Caco-2 (cell line): ENCODE measurements around the gene GFRA4. TPM values are rescaled to one million over a fixed set of nuclear protein-coding genes. Genes with fewer than 3 reads are reported as not detected.

Source experiments
- BruUV-seq: library from RNA; stranded (reverse); fragments of 400-500 nt; replicated peaks from 2 replicates; lab custom pipeline; 2021; lab: Mats Ljungman, UMichigan
- CTCF ChIA-PET: fragments of 300-600 bp; sonication (Branson Sonifier 250); formaldehyde crosslinking; loops from one replicate; lab custom pipeline; 2022; ENCODE audit warnings: antibody characterized with exemption; lab: Charles Lee
- POLR2A ChIA-PET: fragments of 300-600 bp; sonication (Branson Sonifier 250); formaldehyde crosslinking; loops from one replicate; lab custom pipeline; 2022; ENCODE audit warnings: antibody characterized with exemption; lab: Charles Lee
- DNase-seq, 2 experiments: peaks; one replicate each; pipeline versions ENCODE4 v3.0.0 to v3.0.0-alpha.2; 2020 to 2022
- H3K27me3 ChIP-seq: replicated peaks from 2 replicates; pipeline ENCODE4 v1.6.0; 2011; ENCODE audit warnings: low read length; ENCODE audit not compliant: control insufficient read depth, insufficient read depth
- H3K36me3 ChIP-seq: 2 replicates; pipeline ENCODE4 v1.5.1; 2011; ENCODE audit warnings: low read length; ENCODE audit not compliant: control insufficient read depth, insufficient read depth
- H3K4me1 ChIP-seq: fragments of 250-450 bp; sonication (Bioruptor Pico); 2 replicates; pipeline ENCODE4 v1.5.1; 2020; ENCODE audit warnings: mild to moderate bottlenecking
- H3K4me3 ChIP-seq: 2 replicates; pipeline ENCODE4 v1.5.1; 2011; ENCODE audit warnings: low read depth, mild to moderate bottlenecking, control low read depth, low read length
- H3K9me3 ChIP-seq: fragments of 250-450 bp; sonication (Bioruptor Pico); 2 replicates; pipeline ENCODE4 v1.5.1; 2020; ENCODE audit warnings: mild to moderate bottlenecking, moderate library complexity
- H3K27ac Mint-ChIP-seq: one replicate; pipeline ENCODE4 v1.8.0; 2022; ENCODE audit warnings: mixed read lengths; ENCODE audit not compliant: unreplicated experiment
- H3K27me3 Mint-ChIP-seq: one replicate; pipeline ENCODE4 v1.8.0; 2022; ENCODE audit warnings: mixed read lengths; ENCODE audit not compliant: insufficient read depth, unreplicated experiment
- H3K36me3 Mint-ChIP-seq: one replicate; pipeline ENCODE4 v1.8.0; 2022; ENCODE audit warnings: mild to moderate bottlenecking, mixed read lengths; ENCODE audit not compliant: insufficient read depth, unreplicated experiment
- H3K4me1 Mint-ChIP-seq: one replicate; pipeline ENCODE4 v1.8.0; 2022; ENCODE audit warnings: low read depth, mixed read lengths; ENCODE audit not compliant: unreplicated experiment
- H3K4me3 Mint-ChIP-seq: one replicate; pipeline ENCODE4 v1.8.0; 2022; ENCODE audit warnings: mild to moderate bottlenecking, moderate library complexity, mixed read lengths; ENCODE audit not compliant: unreplicated experiment
- H3K9me3 Mint-ChIP-seq: one replicate; pipeline ENCODE4 v1.8.0; 2022; ENCODE audit warnings: mixed read lengths; ENCODE audit not compliant: unreplicated experiment
- intact Hi-C: fragments of 100-400 bp; cut with micrococcal nuclease; formaldehyde crosslinking; loops from one replicate; pipeline ENCODE4 v1.10.0; 2022; ENCODE audit not compliant: unreplicated experiment
- total RNA-seq: library from RNA; stranded (reverse); gene quantifications from 2 replicates; pipeline ENCODE4 v1.2.3, GENCODE V29; 2022
- TF ChIP-seq, protein P1 (sequence below), 2 experiments: fragments of 200-600 bp in 1 of 2; IDR thresholded peaks; 1 replicate in 1 of 2; 2 replicates in 1 of 2; pipeline versions ENCODE4 v1.5.1 to v1.8.0; 2011 to 2022; ENCODE audit warnings: antibody characterized with exemption in 1 of 2, control low read depth in 1 of 2, inconsistent platforms in 1 of 2, low read depth in 1 of 2, low read length in 1 of 2, mild to moderate bottlenecking in 1 of 2, moderate library complexity in 1 of 2; ENCODE audit not compliant: insufficient read depth in 1 of 2, severe bottlenecking in 1 of 2, unreplicated experiment in 1 of 2

GFRA4 gene
- total RNA-seq, 1 experiment from 2014 or later, result not detected

DNA sequence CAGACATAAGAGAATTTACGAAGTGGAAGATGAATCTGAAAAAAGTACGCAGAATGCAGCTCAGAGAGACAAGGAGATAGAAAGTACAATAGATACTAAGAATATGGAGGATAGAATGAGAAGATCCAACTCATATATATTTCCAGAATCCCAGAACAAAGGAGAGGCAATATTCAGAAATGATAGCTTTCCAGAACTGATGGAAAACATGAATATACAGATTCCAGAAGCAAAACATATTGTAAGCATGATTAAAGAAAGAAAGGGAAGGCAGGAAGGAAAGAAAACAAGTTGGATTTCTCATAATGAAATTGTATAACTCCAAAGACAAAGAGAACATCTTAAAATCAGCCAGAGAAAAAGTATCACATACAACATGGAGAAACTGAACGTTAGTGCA is 22.9 kb downstream of the GFRA4 start:
- POLR2A ChIA-PET, result no interaction called here
- H3K36me3 Mint-ChIP-seq, result peaks cover 6% of the 10 kb centered on the region

DNA sequence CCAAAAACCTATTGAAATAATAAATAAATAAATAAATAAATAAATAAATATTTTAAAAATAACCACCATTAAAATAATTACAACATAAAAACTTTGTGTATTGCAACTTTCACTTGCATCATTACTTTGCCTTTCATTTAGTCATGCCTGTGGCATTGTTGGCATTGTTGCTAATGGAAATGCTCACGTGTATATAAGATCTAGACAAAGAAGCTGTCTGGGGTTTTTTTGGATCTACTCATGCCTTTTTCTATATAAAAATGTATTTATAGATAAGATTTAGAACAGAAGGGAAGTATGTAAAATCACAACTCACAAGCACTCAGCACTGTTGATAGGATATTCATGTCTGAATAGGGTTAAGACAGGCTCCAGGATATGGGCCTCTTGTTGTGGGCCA is 27.9 kb downstream of the GFRA4 start:
- Mint-ChIP-seq H3K4me1 (no peaks in the 10 kb centered on the region), H3K27ac (no peak overlapping the region), H3K36me3 (no peaks in the 10 kb centered on the region), H3K4me3 (no peak overlapping the region), H3K9me3 (peaks cover 7% of the 10 kb centered on the region), H3K27me3 (no peaks in the 10 kb centered on the region)
- no peak overlapping the region for H3K4me3 ChIP-seq
- POLR2A ChIA-PET, result no interaction called here
- no peaks in the 10 kb centered on the region for H3K27me3 ChIP-seq
- CTCF ChIA-PET, result no interaction called here
- TF ChIP-seq, protein P1, sequence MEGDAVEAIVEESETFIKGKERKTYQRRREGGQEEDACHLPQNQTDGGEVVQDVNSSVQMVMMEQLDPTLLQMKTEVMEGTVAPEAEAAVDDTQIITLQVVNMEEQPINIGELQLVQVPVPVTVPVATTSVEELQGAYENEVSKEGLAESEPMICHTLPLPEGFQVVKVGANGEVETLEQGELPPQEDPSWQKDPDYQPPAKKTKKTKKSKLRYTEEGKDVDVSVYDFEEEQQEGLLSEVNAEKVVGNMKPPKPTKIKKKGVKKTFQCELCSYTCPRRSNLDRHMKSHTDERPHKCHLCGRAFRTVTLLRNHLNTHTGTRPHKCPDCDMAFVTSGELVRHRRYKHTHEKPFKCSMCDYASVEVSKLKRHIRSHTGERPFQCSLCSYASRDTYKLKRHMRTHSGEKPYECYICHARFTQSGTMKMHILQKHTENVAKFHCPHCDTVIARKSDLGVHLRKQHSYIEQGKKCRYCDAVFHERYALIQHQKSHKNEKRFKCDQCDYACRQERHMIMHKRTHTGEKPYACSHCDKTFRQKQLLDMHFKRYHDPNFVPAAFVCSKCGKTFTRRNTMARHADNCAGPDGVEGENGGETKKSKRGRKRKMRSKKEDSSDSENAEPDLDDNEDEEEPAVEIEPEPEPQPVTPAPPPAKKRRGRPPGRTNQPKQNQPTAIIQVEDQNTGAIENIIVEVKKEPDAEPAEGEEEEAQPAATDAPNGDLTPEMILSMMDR (IDR thresholded peaks at IDR 0.05; ENCODE audit: insufficient read depth in 1 of 2, low read depth in 1 of 2, low read length in 1 of 2, severe bottlenecking in 1 of 2, unreplicated experiment in 1 of 2), result no peak
- no peaks in the 10 kb centered on the region for H3K4me1 ChIP-seq
- BruUV-seq, result no TSS peak
- no peak for DNase-seq
- H3K36me3 ChIP-seq, result no peaks in the 10 kb centered on the region
- no peaks in the 10 kb centered on the region for H3K9me3 ChIP-seq
- intact Hi-C loops, result loop anchor here (10.0 kb wide), 1 partner anchor 71 kb away; no protein-coding TSS in a partner anchor

More for the DNA sequence above, 22.9 kb downstream of the GFRA4 start:
- CTCF ChIA-PET, result no interaction called here
- intact Hi-C loops, result no loop called here
- Histone ChIP-seq H3K36me3 (no peaks in the 10 kb centered on the region), H3K4me3 (no peak overlapping the region), H3K27me3 (no peaks in the 10 kb centered on the region), H3K4me1 (no peaks in the 10 kb centered on the region), H3K9me3 (no peaks in the 10 kb centered on the region)
- DNase-seq, result no peak
- H3K9me3 Mint-ChIP-seq, result peaks cover 13% of the 10 kb centered on the region
- no peaks in the 10 kb centered on the region for H3K4me1 Mint-ChIP-seq
- no TSS peak for BruUV-seq
- no peaks in the 10 kb centered on the region for H3K27me3 Mint-ChIP-seq
- no peak overlapping the region for H3K4me3 Mint-ChIP-seq
- no peak overlapping the region for H3K27ac Mint-ChIP-seq
- TF ChIP-seq, protein P1 (IDR thresholded peaks at IDR 0.05; ENCODE audit: insufficient read depth in 1 of 2, low read depth in 1 of 2, low read length in 1 of 2, severe bottlenecking in 1 of 2, unreplicated experiment in 1 of 2), result no peak

DNA sequence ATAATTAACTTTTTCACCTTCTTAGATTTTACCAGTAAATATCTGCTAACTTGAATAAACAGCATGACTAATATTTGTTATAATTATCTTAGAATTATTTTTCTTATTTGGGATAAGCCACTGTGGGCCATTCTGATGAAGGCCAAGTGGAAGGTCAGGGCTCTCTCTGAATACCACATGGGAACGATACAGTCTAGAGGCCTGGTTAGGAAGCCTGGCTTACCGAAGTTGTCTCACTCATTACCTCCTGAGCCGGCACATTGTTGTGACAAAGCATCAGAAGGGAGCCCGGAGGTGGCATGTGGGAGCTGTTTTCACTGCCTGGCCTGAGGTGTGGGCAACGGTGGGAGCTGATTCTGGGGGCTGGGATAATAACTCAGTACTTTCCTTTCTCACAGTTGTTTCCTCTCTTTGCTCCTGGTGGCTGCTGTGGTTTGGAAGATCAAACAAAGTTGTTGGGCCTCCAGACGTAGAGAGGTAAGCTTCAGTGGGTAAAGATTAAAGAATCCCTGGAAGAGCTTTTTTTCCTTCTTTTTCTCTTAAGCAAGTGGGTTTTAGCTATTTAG is 29.2 kb downstream of the GFRA4 start:
- H3K27me3 ChIP-seq, result no peaks in the 10 kb centered on the region
- H3K4me1 Mint-ChIP-seq, result peaks cover 1% of the 10 kb centered on the region
- DNase-seq, result no peak
- no peaks in the 10 kb centered on the region; the same call in 1 of the 2 replicates for H3K36me3 ChIP-seq
- no TSS peak for BruUV-seq
- H3K9me3 ChIP-seq, result no peaks in the 10 kb centered on the region
- H3K4me1 ChIP-seq, result no peaks in the 10 kb centered on the region
- H3K27ac Mint-ChIP-seq, result no peak overlapping the region
- H3K27me3 Mint-ChIP-seq, result no peaks in the 10 kb centered on the region
- no peaks in the 10 kb centered on the region for H3K9me3 Mint-ChIP-seq
- no peaks in the 10 kb centered on the region for H3K36me3 Mint-ChIP-seq
- no peak overlapping the region for H3K4me3 ChIP-seq
- ChIA-PET CTCF (interaction anchor here (1.3 kb wide), 1 partner anchor 71 kb away, joined by 3 read pairs; no protein-coding TSS in a partner anchor), POLR2A (no interaction called here)
- TF ChIP-seq, protein P1 (IDR thresholded peaks at IDR 0.05; ENCODE audit: insufficient read depth in 1 of 2, low read depth in 1 of 2, low read length in 1 of 2, severe bottlenecking in 1 of 2, unreplicated experiment in 1 of 2), result no peak
- intact Hi-C loops, result loop anchor here (10.0 kb wide), 1 partner anchor 69 kb away; no protein-coding TSS in a partner anchor
- H3K4me3 Mint-ChIP-seq, result no peak overlapping the region
